SJSA1 (cell line): Measurements from ENCODE around the gene SLX4. TPM values are rescaled to one million over a fixed set of nuclear protein-coding genes. Genes with fewer than 3 reads are reported as not detected.
"Not testable (repeated sequence)": the region's sequence is repeated elsewhere in the genome, so short reads cannot be mapped to it uniquely, and the experiment has no call there.

Experiments used
- DNase-seq, 2 experiments: peaks; one replicate each; pipeline ENCODE4 v3.0.0-alpha.2; 2015 to 2020; ENCODE audit warnings: low spot score in 2 of 2, low read depth in 1 of 2
- H3K27ac ChIP-seq: fragments of 250-450 bp; sonication (Bioruptor Pico); 2 replicates; pipeline ENCODE4 v1.5.1; 2020; ENCODE audit warnings: mild to moderate bottlenecking, moderate library complexity
- H3K27me3 ChIP-seq: fragments of 250-450 bp; sonication (Bioruptor Pico); replicated peaks from 2 replicates; pipeline ENCODE4 v1.5.1; 2020; ENCODE audit warnings: mild to moderate bottlenecking, moderate library complexity
- H3K36me3 ChIP-seq: fragments of 250-450 bp; sonication (Bioruptor Pico); 2 replicates; pipeline ENCODE4 v1.5.1; 2020; ENCODE audit warnings: mild to moderate bottlenecking
- H3K4me1 ChIP-seq: fragments of 250-450 bp; sonication (Bioruptor Pico); replicated peaks from 2 replicates; pipeline ENCODE4 v1.6.1; 2021; ENCODE audit warnings: mild to moderate bottlenecking
- H3K4me3 ChIP-seq: fragments of 250-450 bp; sonication (Bioruptor Pico); 2 replicates; pipeline ENCODE4 v1.5.1; 2020; ENCODE audit warnings: mild to moderate bottlenecking
- H3K9me3 ChIP-seq: fragments of 250-450 bp; sonication (Bioruptor Pico); replicated peaks from 2 replicates; pipeline ENCODE4 v1.5.1; 2020; ENCODE audit warnings: mild to moderate bottlenecking
- total RNA-seq: library from RNA; depleted of rRNA; stranded (reverse); fragments of >200 nt; shearing (Covaris generic); gene quantifications from 2 replicates; pipeline ENCODE4 v1.2.3, GENCODE V29; 2014

The SLX4 gene
- total RNA-seq, 1 experiment from 2014 or later = 6.0 TPM

- DNase-seq = no peak
- Histone ChIP-seq H3K4me1 (no peaks in the 10 kb centered on the region), H3K27ac (no peak overlapping the region), H3K27me3 (no peaks in the 10 kb centered on the region), H3K36me3 (no peaks in the 10 kb centered on the region), H3K9me3 (no peaks in the 10 kb centered on the region), H3K4me3 (no peak overlapping the region)
Measured at GRCh38 chr16:3625331-3625730, 13.9 kb upstream of the SLX4 start.

GRCh38 chr16:3623642-3624041, 12.2 kb upstream of the SLX4 start:
- Histone ChIP-seq H3K27ac (no peak overlapping the region), H3K9me3 (no peaks in the 10 kb centered on the region), H3K36me3 (no peaks in the 10 kb centered on the region), H3K27me3 (no peaks in the 10 kb centered on the region), H3K4me3 (no peak overlapping the region), H3K4me1 (no peaks in the 10 kb centered on the region; the same call in 1 of the 2 replicates)
- DNase-seq = no peak

- Histone ChIP-seq H3K36me3 (peaks cover 13% of the 10 kb centered on the region; the same call in 1 of the 2 replicates), H3K27ac (no peak overlapping the region), H3K27me3 (no peaks in the 10 kb centered on the region), H3K4me3 (no peak overlapping the region), H3K9me3 (no peaks in the 10 kb centered on the region), H3K4me1 (no peaks in the 10 kb centered on the region; the same call in 1 of the 2 replicates)
- no peak for DNase-seq
Measured at GRCh38 chr16:3618769-3619141, 7.3 kb upstream of the SLX4 start.

- H3K9me3 ChIP-seq = no peaks in the 10 kb centered on the region
- peaks cover 7% of the 10 kb centered on the region for H3K4me1 ChIP-seq
- peaks cover 29% of the 10 kb centered on the region for H3K36me3 ChIP-seq
- no peak overlapping the region for H3K27ac ChIP-seq
- H3K27me3 ChIP-seq = no peaks in the 10 kb centered on the region
- no peak for DNase-seq
- peak overlapping the region; percentile 87 for H3K4me3 ChIP-seq
Measured at GRCh38 chr16:3612510-3613466, 1.4 kb upstream of the SLX4 start.

- Histone ChIP-seq H3K27ac (peak overlapping the region; percentile 61), H3K9me3 (no peaks in the 10 kb centered on the region), H3K4me3 (peak overlapping the region; percentile 87), H3K27me3 (no peaks in the 10 kb centered on the region), H3K4me1 (peaks cover 7% of the 10 kb centered on the region), H3K36me3 (peaks cover 29% of the 10 kb centered on the region)
- DNase-seq = no peak
Measured at GRCh38 chr16:3610698-3611145, 684 bp downstream of the SLX4 start.

- Histone ChIP-seq H3K9me3 (no peaks in the 10 kb centered on the region), H3K36me3 (peaks cover 26% of the 10 kb centered on the region), H3K4me1 (peaks cover 7% of the 10 kb centered on the region), H3K27ac (no peak overlapping the region), H3K27me3 (no peaks in the 10 kb centered on the region), H3K4me3 (peak overlapping the region; percentile 87)
- DNase-seq = no peak
Measured at GRCh38 chr16:3609895-3610697, 1.3 kb downstream of the SLX4 start.

GRCh38 chr16:3608976-3609375, 2.4 kb downstream of the SLX4 start:
- H3K27me3 ChIP-seq, H3K27ac ChIP-seq, H3K4me3 ChIP-seq, H3K4me1 ChIP-seq, DNase-seq, H3K9me3 ChIP-seq: not testable (repeated sequence)
- H3K36me3 ChIP-seq = peaks cover 29% of the 10 kb centered on the region

- H3K36me3 ChIP-seq = peaks cover 28% of the 10 kb centered on the region
- no peak for DNase-seq
- H3K27ac ChIP-seq = no peak overlapping the region
- no peaks in the 10 kb centered on the region for H3K27me3 ChIP-seq
- no peaks in the 10 kb centered on the region for H3K9me3 ChIP-seq
- H3K4me3 ChIP-seq = no peak overlapping the region
- peaks cover 7% of the 10 kb centered on the region for H3K4me1 ChIP-seq
Measured at GRCh38 chr16:3608069-3608468, 3.3 kb downstream of the SLX4 start.

- no peak for DNase-seq
- no peaks in the 10 kb centered on the region for H3K9me3 ChIP-seq
- H3K27me3 ChIP-seq = no peaks in the 10 kb centered on the region
- peaks cover 7% of the 10 kb centered on the region for H3K4me1 ChIP-seq
- H3K36me3 ChIP-seq = peaks cover 27% of the 10 kb centered on the region
- H3K27ac ChIP-seq = no peak overlapping the region
- no peak overlapping the region for H3K4me3 ChIP-seq
Measured at GRCh38 chr16:3607634-3608033, 3.8 kb downstream of the SLX4 start.

GRCh38 chr16:3607161-3607560, 4.2 kb downstream of the SLX4 start:
- Histone ChIP-seq H3K9me3 (no peaks in the 10 kb centered on the region), H3K27ac (no peak overlapping the region), H3K27me3 (no peaks in the 10 kb centered on the region), H3K36me3 (peaks cover 30% of the 10 kb centered on the region), H3K4me1 (peaks cover 7% of the 10 kb centered on the region), H3K4me3 (no peak overlapping the region)
- DNase-seq = no peak

GRCh38 chr16:3606441-3606840, 5.0 kb downstream of the SLX4 start:
- DNase-seq = no peak
- no peak overlapping the region for H3K27ac ChIP-seq
- H3K27me3 ChIP-seq = no peaks in the 10 kb centered on the region
- peaks cover 32% of the 10 kb centered on the region for H3K36me3 ChIP-seq
- no peak overlapping the region for H3K4me3 ChIP-seq
- H3K9me3 ChIP-seq = no peaks in the 10 kb centered on the region
- peaks cover 7% of the 10 kb centered on the region for H3K4me1 ChIP-seq

- H3K4me1 ChIP-seq = no peaks in the 10 kb centered on the region
- H3K9me3 ChIP-seq = peaks cover 6% of the 10 kb centered on the region; the same call in 1 of the 2 replicates
- peaks cover 47% of the 10 kb centered on the region for H3K36me3 ChIP-seq
- H3K27me3 ChIP-seq = no peaks in the 10 kb centered on the region
- H3K27ac ChIP-seq = no peak overlapping the region
- DNase-seq = no peak
- H3K4me3 ChIP-seq = no peak overlapping the region
Measured at GRCh38 chr16:3602320-3602653, 9.1 kb downstream of the SLX4 start.

GRCh38 chr16:3601614-3602319, 9.6 kb downstream of the SLX4 start:
- H3K27ac ChIP-seq = no peak overlapping the region
- no peaks in the 10 kb centered on the region for H3K4me1 ChIP-seq
- peaks cover 51% of the 10 kb centered on the region for H3K36me3 ChIP-seq
- H3K4me3 ChIP-seq = no peak overlapping the region
- no peaks in the 10 kb centered on the region for H3K27me3 ChIP-seq
- peaks cover 6% of the 10 kb centered on the region; the same call in 1 of the 2 replicates for H3K9me3 ChIP-seq
- no peak for DNase-seq
